HFF-Myc (cell line): ENCODE data around the gene GADD45G.

Experiments used
- DNase-seq: peaks from one replicate; pipeline ENCODE4 v3.0.0-alpha.2; 2011; ENCODE audit warnings: low read depth; ENCODE audit errors: extremely low read depth
- H3K4me3 ChIP-seq: replicated peaks from 2 replicates; pipeline ENCODE4 v1.5.1; 2011; ENCODE audit warnings: low read depth, mild to moderate bottlenecking, control low read depth, low read length
- TF ChIP-seq, protein P1 (sequence below): IDR thresholded peaks from 2 replicates; pipeline ENCODE4 v1.5.1; 2012; ENCODE audit warnings: mild to moderate bottlenecking, low read depth, low read length, control low read depth; ENCODE audit errors: missing control alignments

The GADD45G gene

DNA sequence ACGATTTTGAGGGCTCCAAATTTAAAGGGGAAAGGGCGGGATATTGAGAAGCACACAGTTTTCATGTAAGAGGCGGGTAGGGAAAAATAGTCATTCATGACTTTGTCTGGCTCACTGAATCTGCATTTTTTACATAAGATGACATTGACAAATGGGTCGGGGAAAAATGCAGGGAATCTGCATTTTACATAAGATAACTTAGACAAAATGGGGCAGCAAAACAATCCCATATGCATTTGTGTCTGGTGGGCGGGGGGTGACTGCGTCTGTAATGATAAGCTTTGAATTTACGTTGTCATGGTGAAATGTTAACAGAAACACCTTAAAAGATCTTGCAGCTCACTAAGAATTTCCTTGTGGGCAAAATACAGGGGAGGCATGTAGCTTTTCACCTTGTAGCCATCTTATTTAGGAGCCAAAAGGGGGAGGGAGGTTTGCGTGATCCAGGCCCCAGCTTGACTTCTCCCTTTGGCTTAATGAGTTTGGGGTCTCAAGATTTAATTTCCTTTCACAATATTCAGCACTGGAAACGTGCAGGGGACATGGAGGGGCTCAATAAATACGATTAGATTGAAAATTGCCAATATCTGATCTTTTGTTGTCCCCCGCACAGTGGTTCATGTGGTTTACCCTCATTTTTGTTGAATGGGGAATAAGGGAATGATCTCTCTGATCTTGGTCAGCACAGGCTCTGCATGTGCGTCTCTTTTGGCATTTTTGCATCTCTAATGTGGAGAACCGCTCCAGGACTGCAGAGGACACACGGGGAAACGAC is 41.1 kb upstream of the GADD45G start:
- no peak for DNase-seq
- no peak overlapping the region for H3K4me3 ChIP-seq
- TF ChIP-seq, protein P1, sequence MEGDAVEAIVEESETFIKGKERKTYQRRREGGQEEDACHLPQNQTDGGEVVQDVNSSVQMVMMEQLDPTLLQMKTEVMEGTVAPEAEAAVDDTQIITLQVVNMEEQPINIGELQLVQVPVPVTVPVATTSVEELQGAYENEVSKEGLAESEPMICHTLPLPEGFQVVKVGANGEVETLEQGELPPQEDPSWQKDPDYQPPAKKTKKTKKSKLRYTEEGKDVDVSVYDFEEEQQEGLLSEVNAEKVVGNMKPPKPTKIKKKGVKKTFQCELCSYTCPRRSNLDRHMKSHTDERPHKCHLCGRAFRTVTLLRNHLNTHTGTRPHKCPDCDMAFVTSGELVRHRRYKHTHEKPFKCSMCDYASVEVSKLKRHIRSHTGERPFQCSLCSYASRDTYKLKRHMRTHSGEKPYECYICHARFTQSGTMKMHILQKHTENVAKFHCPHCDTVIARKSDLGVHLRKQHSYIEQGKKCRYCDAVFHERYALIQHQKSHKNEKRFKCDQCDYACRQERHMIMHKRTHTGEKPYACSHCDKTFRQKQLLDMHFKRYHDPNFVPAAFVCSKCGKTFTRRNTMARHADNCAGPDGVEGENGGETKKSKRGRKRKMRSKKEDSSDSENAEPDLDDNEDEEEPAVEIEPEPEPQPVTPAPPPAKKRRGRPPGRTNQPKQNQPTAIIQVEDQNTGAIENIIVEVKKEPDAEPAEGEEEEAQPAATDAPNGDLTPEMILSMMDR = no peak

DNA sequence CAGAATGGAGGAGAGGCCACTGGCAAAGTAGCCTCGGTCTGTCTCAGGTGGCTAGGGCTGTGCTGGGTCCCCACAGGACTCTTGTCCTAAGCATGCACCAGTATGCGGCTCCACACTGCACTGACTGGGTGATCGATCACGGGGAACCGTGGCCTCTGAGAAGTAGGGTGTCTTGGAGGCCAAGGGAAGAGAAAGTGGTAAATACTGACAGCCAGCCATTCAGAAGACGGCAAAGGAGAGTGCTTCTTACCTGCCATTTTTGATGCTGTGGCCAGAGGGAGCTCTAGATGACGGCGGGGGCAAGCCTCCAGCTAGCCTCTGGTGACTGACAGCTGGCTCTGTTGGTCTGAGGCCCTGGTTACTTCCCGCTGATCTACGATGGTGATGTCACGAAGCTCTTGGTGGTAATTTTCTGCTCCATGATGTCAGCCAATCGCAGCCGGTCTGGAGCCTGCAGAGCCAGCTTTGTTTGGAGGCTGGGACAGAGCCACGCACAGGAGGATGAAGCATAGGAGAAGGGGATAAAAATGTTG is 40.4 kb upstream of the GADD45G start:
- TF ChIP-seq, protein P1 = no peak
- DNase-seq = no peak
- H3K4me3 ChIP-seq = no peak overlapping the region

DNA sequence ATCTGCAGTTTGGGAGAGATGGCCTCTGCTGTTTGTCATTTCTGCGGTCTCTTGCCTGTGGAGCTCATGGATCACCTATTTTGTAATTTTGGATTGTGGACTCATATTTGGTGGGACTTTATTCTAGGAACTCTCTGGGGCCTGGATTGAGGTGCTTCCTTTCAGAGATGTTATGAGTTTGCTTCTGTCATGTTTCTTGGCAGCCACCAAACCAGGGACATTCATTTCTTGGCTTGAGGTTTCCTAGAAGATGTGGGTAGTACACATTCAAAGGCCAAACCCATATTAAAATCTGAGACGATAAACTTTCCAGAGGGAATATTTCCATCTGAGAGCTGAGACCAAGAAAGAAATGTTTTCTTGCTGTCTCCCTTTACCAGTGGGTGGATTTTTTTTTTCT is 37.2 kb upstream of the GADD45G start:
- DNase-seq = no peak
- TF ChIP-seq, protein P1 = no peak
- H3K4me3 ChIP-seq = no peak overlapping the region

DNA sequence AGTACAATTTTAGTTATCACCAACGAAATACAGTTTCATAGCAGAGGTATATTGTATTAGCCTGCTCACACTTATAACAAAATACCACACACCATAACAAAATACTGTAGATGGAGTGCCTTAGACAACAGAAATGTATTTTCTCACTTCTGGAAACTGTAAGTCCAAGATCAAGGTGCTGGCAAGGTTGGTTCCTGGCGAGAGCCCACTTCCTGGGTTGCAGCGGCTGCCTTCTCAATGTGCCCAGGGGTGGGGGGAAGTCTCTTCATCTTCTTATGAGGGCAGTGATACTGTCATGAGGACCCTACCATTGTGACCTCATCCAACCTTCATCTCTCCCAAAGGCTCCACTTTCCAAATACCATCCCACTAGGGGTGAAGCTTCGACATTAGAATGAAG is 30.5 kb upstream of the GADD45G start:
- TF ChIP-seq, protein P1 = no peak
- no peak overlapping the region for H3K4me3 ChIP-seq
- DNase-seq = no peak

DNA sequence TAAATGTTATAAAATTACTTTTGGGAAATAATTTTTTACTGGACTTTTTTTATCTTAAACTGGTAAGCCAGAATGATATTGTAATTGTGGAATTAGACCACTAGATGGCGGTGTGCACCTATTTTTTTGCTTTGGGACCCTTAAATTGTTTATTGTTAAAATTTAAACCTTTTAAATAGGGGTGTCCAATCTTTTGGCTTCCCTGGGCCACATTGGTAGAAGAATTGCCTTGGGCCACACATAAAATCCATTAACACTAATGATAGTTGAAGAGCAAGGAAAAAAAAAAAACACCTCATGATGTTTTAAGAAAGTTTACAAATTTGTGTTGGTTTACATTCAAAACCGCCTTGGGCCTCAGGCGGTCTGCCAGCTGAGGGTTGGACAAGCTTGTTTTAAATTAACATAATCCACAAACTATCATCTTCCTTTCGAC is 28.4 kb upstream of the GADD45G start:
- TF ChIP-seq, protein P1 = peak; percentile 44
- DNase-seq = no peak
- no peak overlapping the region for H3K4me3 ChIP-seq

DNA sequence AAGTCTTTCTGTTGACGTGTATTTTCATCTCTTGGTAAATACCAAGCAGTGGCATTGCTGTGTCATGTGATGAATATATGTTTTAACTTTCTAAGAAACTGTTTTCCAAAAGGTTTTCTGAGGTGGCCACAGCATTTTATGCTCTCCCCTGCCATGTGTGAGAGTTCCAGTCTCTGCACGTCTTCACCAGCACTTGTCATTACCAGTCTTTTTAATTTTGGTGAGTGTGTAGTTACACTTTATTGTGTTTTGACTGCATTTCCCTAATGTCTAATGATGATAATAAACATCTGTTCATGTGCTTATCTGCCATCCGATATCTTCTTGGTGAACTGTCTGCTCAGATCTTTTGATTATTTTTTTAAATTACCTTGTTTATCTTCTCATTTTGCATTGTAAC is 27.4 kb upstream of the GADD45G start:
- TF ChIP-seq, protein P1 = no peak
- DNase-seq = no peak
- no peak overlapping the region for H3K4me3 ChIP-seq
